Measurements from ENCODE around the gene SRGAP2C.
"Not testable (repeated sequence)": the region's sequence is repeated elsewhere in the genome, so short reads cannot be mapped to it uniquely, and the experiment has no call there.

Gene SRGAP2C

DNA sequence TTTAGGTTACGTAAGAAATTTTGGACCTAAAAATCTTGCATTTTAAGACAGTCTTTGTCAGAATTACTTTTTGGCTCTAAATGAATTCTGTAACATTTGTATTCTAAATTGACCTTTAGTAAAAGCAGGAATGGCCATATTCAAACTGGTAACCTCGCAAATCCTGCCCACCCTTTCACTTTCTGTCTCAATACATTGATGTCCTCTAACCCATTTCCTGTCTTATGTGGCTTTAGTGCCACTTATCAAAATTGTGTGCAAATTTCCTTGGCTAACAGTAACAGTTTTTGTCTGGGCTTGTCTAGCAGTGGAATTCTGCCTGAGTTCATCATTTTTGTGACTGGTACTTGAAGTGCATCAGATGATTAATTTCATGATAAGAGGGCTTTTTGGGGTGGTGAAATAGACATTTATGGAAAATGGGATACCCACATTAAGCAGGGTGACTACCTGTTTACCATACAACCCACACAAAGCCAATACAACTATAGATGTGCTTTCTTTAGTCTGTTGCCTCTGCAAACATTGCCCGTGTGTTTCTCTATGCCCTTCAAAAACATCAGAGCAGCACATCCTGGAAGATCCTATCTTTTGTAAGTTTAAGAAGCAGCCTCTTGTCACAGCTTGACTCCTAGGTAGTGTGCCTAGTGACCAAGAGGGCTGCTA is 205.3 kb downstream of the SRGAP2C start:
- FAIRE-seq: not testable (repeated sequence)

DNA sequence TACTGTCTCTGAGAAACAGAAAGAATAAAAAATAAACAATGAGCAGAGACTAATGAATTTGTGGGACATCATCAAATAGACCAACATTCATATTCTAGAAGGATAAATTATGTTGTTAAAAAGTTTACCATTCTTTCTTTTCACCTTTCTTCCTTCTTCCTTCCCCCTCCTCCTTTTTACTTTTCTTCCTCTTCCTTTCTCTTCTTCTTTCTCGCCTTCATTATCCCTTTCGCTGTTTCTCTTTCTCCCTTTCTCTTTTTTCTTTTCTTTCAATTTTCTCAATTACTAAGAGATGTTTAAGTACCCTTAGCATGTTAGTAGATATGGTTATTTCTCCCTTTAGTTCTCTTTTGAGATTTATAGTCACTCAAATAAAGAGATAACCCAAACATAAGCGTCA is 207.4 kb downstream of the SRGAP2C start:
- not testable (repeated sequence) for FAIRE-seq

DNA sequence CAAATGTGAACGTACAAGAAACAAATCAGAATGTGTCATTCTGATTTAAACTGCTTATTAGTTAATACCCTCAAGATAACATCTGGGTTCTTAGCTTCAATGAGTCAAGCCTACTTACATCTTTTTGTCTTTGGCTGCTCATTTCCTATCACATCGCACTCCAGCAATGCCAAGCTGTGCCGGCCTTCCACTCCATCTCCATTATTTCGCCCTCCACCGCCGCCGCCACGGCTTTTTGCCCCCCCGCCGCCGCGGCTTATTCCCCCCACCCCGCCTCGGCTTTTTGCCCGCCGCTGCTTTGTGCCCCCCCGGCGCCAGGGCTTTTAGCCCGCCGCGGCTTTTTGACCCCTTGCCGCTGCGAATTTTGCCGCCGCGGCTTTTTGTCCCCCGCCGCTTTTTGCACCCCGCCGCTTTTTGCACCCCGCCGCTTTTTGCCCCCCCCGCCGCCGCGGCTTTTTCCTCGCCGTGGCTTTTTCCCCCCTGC is 211.0 kb downstream of the SRGAP2C start:
- not testable (repeated sequence) for FAIRE-seq

DNA sequence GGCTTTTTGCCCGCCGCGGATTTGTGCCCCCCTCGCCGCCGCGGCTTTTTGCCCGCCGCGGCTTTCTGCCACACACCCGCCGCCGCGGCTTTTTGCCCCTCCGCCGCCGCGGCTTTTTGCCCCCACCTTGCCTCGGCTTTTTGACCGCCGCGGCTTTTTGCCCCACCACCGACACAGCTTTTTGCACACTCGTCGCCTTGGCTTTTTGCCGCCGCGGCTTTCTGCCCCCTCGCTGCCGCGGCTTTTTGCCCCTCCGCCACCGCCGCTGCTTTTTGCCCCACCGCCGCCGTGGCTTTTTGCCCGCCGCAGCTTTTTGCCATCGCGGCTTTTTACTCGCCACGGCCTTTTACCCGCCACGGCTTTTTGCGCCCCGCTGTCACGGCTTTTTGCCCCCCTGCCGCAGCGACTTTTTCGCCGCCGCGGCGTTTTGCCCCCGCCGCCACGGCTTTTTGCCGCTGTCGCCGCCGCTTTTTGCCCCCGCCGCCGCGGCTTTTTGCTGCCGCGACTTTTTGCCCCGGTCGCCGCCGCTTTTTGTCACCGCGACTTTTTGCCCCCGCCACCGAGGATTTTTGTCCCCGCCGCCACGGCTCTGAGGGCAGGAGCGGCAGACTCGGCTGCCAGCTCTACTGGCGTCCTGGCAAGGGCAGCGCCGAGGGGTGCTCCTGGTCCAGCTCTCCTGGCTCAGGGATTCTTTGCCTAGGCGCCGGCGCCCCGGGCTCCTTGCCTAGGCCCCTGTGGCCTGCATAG is 211.7 kb downstream of the SRGAP2C start:
- FAIRE-seq: not testable (repeated sequence)

DNA sequence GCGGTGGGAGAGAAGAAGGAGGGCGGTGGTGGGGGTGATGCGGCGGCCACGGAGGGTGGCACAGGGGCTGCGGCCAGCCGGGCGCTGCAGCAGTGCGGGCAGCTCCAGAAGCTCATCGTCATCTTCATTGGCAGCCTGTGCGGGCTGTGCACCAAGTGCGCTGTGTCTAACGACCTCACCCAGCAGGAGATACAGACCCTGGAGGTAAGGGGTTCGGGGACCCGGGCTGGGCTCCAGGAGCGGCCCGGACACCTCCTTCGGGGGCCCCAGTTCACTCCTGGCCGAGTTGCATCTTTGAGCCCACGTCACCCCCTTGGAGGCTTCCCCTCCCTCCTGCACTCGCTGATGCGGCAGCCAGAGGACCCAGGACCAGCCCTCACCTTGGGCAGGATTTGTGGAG is 212.3 kb downstream of the SRGAP2C start:
- FAIRE-seq: not testable (repeated sequence)

DNA sequence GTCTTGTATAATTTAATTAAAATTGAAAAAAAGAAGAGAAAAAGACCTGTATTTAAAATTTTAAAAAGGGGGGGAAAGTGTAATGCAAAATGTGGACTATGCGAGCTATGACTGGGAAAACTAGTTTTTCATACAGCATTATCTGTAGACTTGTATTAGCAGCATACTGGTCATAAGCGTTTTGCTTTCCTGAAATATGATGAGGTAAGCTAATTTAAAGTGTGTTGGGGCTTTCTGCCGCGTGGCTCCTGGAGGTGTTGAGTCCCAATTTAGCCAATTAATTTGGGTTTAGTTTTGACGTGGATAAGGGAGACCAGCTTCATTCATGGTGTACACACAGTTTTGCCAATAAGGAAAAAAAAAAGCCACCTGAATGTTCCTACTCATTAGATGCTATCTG is 214.4 kb downstream of the SRGAP2C start:
- not testable (repeated sequence) for FAIRE-seq

DNA sequence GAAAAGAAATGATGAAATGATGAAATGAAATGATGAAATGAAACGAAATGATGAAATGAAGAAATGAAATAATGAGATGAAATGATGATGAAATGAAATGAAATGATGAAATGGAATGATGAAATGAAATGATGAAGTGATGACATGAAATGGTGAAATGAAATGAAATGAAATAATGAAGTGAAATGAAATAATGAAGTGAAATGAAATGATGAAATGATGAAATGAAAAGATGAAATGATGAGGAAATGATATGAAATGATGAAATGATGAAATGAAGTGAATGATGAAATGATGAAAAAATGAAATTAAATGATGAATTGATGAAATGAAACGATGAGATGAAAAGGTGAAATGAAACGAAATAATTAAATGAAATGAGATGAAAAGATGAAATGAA is 215.3 kb downstream of the SRGAP2C start:
- not testable (repeated sequence) for FAIRE-seq

DNA sequence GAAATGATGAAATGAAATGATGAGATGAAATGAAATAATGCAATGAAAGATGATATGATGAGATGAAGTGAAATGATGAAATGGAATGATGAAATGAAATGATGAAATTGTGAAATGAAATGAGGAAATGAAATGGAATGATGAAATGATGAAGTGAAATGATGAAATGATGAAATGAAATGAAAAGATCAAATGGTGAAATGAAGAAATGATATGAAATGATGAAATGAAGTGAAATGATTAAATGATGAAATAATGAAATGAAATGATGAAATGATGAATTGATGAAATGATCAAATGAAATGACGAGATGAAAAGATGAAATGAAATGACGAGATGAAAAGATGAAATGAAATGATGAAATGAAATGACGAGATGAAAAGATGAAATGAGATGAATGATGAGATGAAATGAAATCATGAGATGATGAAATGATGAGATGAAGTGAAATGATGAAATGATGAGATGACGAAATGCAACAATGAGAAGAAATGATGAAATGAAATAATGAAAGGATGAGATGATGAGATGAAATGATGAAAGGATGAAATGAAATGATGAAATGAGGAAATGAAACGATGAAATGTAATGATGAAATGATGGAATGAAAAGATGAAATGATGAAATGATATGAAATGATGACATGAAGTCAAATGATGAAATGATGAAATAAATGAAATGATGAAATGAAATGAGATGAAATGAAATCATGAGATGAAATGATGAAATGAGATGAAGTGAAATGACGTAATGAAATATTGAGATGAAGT is 216.0 kb downstream of the SRGAP2C start:
- FAIRE-seq: not testable (repeated sequence)

DNA sequence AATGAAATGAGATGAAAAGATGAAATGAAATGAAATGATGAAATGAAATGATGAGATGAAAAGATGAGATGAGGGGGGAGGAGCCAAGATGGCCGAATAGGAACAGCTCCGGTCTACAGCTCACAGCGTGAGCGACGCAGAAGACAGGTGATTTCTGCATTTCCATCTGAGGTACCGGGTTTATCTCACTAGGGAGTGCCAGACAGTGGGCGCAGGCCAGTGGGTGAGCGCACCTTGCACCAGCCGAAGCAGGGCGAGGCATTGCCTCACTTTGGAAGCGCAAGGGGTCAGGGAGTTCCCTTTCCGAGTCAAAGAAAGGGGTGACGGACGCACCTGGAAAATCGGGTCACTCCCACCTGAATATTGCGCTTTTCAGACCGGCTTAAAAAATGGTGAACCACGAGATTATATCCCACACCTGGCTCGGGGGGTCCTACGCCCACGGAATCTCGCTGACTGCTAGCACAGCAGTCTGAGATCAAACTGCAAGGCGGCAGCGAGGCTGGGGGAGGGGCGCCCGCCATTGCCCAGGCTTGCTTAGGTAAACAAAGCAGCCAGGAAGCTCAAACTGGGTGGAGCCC is 216.7 kb downstream of the SRGAP2C start:
- FAIRE-seq: not testable (repeated sequence)

DNA sequence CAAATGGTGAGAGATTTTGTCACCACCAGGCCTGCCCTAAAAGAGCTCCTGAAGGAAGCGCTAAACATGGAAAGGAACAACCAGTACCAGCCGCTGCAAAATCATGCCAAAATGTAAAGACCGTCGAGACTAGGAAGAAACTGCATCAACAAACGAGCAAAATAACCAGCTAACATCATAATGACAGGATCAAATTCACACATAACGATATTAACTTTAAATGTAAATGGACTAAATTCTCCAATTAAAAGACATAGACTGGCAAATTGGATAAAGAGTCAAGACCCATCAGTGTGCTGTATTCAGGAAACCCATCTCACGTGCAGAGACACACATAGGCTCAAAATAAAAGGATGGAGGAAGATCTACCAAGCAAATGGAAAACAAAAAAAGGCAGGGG is 218.5 kb downstream of the SRGAP2C start:
- not testable (repeated sequence) for FAIRE-seq

DNA sequence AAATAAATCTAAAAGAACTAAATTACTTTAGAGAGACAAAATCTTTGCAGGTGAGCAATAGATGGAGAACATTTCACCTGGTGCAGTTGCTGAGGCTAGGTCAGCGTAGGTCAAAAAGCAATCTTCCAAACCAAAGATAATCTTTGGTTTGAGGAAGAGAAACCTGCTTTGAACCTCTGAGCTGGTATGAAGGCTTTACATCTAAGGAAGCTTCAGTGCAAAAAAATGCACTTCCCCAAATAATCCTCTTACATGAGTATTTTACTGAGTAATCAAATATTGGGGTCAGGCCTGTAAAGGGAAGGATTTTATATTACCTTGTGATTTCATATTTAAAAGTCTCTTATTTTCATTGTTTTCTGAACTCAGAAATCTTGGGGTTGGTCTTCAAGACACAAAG is 223.6 kb downstream of the SRGAP2C start:
- no peak for FAIRE-seq

DNA sequence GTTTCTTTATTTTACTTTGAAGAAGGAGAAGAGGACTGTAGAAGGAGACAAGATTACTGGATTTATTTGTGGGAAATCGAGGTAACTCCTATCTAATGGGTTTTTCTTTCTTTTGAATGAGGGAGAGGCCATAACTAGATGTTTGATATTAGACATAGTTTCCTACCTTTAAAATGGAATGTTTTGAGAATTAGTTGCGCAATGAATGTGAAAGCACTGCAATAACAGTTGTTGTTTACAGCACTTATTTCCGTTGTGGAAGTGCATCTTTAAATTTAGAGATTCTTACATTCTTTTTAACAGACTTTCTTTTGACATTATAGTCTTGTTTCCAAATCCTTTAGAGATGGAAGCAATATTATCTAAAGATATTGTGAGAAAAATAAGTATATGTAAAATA is 229.0 kb downstream of the SRGAP2C start:
- FAIRE-seq: no peak

DNA sequence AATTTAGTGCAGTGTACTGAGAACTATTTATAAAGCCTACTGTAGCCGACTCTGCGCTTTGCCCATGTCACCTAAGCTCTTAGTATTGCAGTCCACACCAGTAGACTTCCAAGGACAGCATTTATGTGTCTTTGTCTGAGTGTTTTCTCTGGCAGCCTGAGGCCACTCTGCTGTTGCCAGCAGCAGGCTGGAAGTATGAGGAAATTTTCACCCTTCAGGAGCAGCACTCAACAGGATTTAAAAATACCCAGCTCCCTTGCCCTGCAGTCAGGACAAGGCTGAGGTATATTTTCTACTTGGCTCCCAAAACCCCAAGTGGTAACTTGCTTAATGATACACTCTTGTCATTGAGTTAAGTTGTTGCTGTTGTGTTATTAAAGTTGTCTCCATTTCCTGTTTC is 230.1 kb downstream of the SRGAP2C start:
- FAIRE-seq: no peak

DNA sequence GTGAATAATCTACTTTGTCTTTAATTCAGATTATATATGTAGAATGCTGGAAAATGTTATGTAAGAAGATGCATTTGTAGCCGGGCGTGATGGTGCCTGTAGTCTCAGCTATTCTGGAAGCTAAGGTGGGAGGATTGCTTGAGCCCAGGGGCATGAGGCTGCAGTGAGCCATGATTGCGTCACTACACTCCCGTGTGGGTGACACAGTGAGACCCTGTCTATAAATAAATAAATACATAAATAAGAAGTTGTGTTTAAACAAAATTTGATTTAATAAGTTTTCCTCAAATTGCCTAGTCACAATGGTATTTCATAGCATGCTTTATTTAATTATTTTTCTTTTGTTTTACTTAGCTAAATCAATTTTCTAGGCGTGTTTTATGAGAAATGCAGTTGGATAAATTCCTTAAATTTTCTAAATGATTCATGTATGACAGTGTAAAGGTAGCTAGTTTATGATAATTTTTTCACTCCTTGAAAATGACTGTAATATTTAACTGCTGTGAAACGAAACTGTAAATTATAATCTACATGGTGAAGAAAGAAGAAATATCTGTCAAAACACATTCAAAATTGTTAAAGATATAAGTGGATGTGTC is 232.6 kb downstream of the SRGAP2C start:
- FAIRE-seq: no peak

DNA sequence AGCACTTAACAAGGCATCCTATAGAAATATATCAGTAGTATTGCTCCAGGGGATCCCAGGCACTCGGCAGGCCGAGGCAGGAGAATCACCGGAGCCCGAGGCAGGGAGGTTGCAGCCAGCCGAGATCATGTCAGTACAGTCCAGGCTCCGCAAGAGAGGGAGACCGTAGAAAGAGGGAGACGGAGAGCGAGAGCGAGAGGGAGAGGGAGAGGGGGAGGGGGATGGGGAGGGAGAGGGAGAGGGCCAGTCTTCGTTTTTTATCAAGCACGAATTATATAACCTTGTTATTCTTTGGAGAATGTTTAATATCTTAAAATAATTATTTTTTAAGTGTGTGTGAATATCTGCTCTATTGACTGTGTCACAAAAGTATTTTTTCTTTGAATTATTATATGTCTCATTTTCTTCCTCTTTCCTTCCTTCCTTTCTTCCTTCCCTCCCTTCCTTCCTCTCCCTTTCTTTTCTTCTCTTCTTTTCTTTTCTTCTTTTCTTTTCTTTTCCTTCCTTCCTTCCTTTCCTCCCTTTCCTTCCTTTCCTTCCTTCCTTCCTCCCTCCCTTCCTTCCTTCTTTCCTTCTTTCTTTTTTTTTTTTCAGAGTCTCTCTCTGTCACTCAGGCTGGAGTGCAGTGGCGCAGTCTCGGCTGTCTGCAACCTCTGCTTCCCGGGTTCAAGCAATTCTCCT is 233.7 kb downstream of the SRGAP2C start:
- no peak for FAIRE-seq

DNA sequence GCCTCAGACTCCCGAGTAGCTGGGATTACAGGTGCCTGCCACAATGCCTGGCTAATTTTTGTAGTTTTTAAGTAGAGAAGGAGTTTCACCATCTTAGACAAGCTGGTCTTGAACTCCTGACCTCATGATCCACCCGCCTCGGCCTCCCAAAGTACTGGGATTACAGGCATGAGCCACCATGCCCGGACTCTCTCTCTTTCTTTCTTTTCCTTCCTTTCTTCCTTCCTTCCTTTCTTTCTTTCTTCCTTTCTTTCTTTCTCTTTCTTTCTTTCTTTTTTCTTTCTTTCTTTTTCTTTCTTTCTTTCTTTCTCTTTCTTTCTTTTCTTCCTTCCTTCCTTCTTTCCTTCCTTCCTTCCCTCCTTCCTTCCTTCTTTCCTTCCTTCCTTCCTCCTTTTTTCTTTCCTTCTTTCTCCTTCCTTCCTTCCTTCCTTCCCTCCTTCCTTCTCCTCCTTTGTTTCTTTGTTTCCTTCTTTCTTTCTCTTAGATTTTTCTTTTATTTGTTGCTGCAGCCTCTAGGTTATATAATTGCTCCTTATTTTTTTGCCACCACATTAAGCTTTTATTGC is 234.4 kb downstream of the SRGAP2C start:
- FAIRE-seq: not testable (repeated sequence)

DNA sequence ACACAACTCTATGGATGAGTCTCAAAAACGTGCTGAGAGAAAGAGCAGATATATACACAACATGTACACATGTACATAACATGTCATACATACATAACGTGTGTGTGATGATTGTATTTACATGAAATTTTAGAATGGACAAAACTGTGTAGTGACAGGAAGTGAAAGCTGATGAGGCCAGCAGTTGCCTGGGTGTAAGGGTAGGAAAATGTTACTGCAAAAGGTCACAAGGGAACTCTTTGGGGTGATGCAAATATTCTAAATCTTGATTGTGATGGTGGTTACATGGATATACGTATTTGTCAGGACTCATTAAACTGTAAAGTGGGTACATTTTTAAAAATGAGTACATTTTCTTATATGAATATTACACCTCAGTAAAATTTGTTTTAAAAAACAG is 236.7 kb downstream of the SRGAP2C start:
- FAIRE-seq: not testable (repeated sequence)

DNA sequence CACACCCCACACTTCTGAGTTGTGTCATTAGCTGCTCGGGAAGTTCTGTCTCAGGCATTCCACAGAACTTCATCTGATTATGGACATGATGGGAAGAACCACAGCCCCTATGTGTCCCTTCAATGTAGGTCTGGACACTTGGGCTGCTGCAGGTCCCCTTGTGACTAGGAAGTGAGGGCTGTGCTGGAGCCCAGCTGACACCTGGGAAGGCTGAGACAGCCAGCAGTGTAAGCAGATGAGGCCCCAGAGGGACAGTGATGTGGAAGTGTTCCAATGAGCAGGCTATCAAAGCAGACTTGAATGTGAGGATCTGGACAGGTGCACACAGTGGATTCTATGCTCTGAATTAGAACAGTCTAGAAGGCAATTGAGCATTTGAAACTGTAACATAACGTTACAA is 239.2 kb downstream of the SRGAP2C start:
- FAIRE-seq: not testable (repeated sequence)

DNA sequence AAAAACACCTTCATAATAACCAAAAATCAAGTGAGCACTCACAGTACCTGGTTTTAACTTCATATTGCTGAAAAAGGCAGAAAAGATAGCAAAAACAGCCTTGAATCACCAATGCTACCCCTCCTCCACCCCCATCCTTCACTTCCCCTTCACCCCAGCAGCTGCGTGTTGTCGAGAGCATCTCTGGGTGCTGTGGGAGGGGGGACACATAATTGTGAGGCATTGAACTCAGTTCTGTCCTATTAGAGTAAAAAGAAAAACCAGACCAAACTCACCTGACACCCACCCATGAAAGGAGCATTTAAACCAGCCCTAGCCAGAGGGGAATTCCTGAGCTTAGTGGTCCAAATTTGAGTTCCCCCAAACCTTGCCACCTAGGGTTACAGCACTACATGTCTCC is 248.7 kb downstream of the SRGAP2C start:
- FAIRE-seq: not testable (repeated sequence)

DNA sequence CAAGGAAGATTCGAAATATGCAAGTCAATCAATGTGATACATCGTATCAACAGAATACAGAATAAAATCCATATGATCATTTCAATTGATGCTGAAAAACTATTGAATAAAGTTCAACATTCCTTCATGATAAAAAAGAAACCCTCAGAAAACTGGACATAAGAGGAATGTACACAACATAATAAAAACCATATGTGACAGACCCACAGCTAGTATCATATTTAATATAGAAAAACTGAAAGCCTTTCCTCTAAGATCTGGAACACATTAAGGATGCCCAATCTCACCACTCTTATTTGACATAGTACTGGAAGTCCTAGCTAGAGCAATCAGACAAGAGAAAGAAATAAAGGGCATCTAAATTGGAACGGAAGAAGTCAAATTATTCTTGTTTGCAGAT is 254.1 kb downstream of the SRGAP2C start:
- FAIRE-seq: not testable (repeated sequence)

DNA sequence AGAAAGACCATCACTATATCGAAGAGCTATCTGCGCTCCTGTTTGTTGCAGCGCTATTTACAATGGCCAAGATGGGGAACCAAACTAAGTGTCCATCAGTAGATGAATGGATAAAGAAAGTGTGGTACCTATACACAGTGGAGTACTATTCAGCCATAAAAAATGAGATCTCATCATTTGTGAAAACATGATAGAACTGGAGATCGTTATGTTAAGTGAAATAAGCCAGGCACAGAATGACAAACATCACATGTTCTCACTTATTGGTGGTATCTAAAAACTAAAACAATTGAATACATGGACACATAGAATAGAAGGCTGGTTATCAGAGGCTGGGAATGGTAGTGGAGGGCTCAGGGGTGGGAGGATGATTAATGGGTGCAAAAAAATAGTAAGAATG is 256.2 kb downstream of the SRGAP2C start:
- FAIRE-seq: no peak
